OCI-LY1 (cell line): ENCODE data around the gene CTXND1.

Experiments
- H2AFZ ChIP-seq: fragments of 200-600 bp; sonication (generic), shearing (Covaris generic); 2 replicates; pipeline ENCODE4 v1.6.0; 2014; ENCODE audit warnings: antibody characterized with exemption, mild to moderate bottlenecking, low read length
- H3F3A ChIP-seq: fragments of 200-600 bp; sonication (generic), shearing (Covaris generic); 2 replicates; pipeline ENCODE4 v1.6.0; 2014; ENCODE audit warnings: mild to moderate bottlenecking, antibody characterized with exemption, low read length, moderate library complexity; ENCODE audit not compliant: insufficient read depth
- H3K27ac ChIP-seq: fragments of 200-600 bp; sonication (generic); 2 replicates; pipeline ENCODE4 v1.5.1; 2014; ENCODE audit warnings: low read length, mixed run types, mild to moderate bottlenecking, low read depth; ENCODE audit not compliant: poor library complexity, severe bottlenecking
- H3K27me3 ChIP-seq: fragments of 200-600 bp; sonication (generic); 2 replicates; pipeline ENCODE4 v1.6.0; 2014; ENCODE audit warnings: antibody characterized with exemption, mild to moderate bottlenecking, low read length, moderate library complexity; ENCODE audit not compliant: insufficient read depth
- H3K36me3 ChIP-seq: fragments of 200-600 bp; sonication (generic); 2 replicates; pipeline ENCODE4 v1.6.1; 2014; ENCODE audit warnings: mild to moderate bottlenecking, antibody characterized with exemption, low read length, moderate library complexity, mixed read lengths; ENCODE audit not compliant: insufficient read depth
- H3K4me1 ChIP-seq: fragments of 200-600 bp; sonication (generic); 2 replicates; pipeline ENCODE4 v1.5.1; 2014; ENCODE audit warnings: mild to moderate bottlenecking, low read length, moderate library complexity; ENCODE audit not compliant: insufficient read depth, severe bottlenecking
- H3K4me2 ChIP-seq: fragments of 200-600 bp; sonication (generic), shearing (Covaris generic); 2 replicates; pipeline ENCODE4 v1.6.1; 2014; ENCODE audit warnings: low read length
- H3K4me3 ChIP-seq: fragments of 200-600 bp; sonication (generic); 2 replicates; pipeline ENCODE4 v1.5.1; 2014; ENCODE audit warnings: low read length, low read depth, mild to moderate bottlenecking, mixed read lengths; ENCODE audit not compliant: poor library complexity, severe bottlenecking
- H3K79me2 ChIP-seq: fragments of 200-600 bp; shearing (Covaris generic); 2 replicates; pipeline ENCODE4 v1.6.1; 2016; ENCODE audit warnings: mixed run types, low read length, mixed read lengths; ENCODE audit not compliant: insufficient read depth
- H3K9ac ChIP-seq: fragments of 200-600 bp; sonication (generic), shearing (Covaris generic); 2 replicates; pipeline ENCODE4 v1.6.1; 2014; ENCODE audit warnings: mild to moderate bottlenecking, low read length, mixed read lengths
- H3K9me2 ChIP-seq: fragments of 200-600 bp; sonication (generic), shearing (Covaris generic); 2 replicates; pipeline ENCODE4 v1.6.1; 2014; ENCODE audit warnings: low read depth, mild to moderate bottlenecking, low read length, mixed read lengths
- H3K9me3 ChIP-seq: fragments of 200-600 bp; shearing (Covaris generic); 2 replicates; pipeline ENCODE4 v1.6.1; 2014; ENCODE audit warnings: low read length, mixed read lengths
- H4K20me1 ChIP-seq: fragments of 200-600 bp; sonication (generic), shearing (Covaris generic); 2 replicates; pipeline ENCODE4 v1.6.0; 2016; ENCODE audit warnings: mild to moderate bottlenecking, low read length; ENCODE audit not compliant: insufficient read depth
- EZH2 ChIP-seq: fragments of 200-600 bp; sonication (generic), shearing (Covaris generic); IDR thresholded peaks from 2 replicates; pipeline ENCODE4 v1.8.0; 2017; ENCODE audit warnings: borderline replicate concordance, mixed run types, mild to moderate bottlenecking, antibody characterized with exemption, low read length, moderate library complexity, mixed read lengths
- TF ChIP-seq, protein P1 (sequence below): fragments of 200-600 bp; sonication (generic), shearing (Covaris generic); IDR thresholded peaks from 2 replicates; pipeline ENCODE4 v1.5.1; 2017; ENCODE audit warnings: mild to moderate bottlenecking, antibody characterized with exemption, low read length, moderate library complexity, mixed read lengths

CTXND1 gene

DNA sequence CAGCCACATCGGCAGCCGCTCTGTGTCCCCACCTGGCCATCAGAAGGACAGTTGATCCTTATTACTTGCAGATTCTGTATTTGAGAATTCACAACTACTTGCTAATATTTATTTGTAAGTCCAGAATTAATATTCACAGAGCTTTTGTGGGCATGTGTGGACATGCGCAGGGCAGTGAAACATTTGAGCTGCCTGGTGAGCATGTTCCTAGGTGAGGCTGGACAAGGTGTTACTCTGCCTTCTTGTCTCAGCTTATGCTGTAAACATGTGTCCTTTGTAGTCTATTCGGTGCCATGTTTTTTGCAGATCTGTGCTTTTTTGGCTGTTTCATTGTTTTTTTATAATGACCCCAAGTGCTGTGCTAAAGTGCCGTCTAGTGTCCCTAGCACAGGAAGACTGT, 83.6 kb downstream of the CTXND1 start:
- H2AFZ ChIP-seq, result no peak overlapping the region
- no peaks in the 10 kb centered on the region for H3K36me3 ChIP-seq
- H3K27me3 ChIP-seq, result no peaks in the 10 kb centered on the region

DNA sequence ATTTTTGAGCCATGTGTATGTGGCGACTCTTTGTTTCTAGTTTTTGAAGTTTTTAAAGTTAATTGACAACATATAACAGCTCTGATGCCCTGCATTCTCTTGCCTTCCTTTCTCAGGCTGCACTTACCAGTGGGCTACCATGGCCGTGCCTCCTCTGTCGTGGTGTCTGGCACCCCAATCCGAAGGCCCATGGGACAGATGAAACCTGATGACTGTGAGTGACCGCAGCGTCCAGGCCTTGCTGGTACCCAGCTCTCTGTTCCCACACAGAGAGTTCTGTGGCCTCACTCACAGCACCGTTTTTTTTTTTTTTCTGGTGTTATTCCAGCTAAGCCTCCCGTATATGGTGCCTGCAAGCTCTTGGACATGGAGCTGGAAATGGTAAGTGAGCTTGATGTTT, 84.1 kb downstream of the CTXND1 start:
- Histone ChIP-seq H3K9me3 (no peaks in the 10 kb centered on the region), H3K4me1 (no peaks in the 10 kb centered on the region), H3K9ac (no peak overlapping the region), H2AFZ (no peak overlapping the region), H3K36me3 (no peaks in the 10 kb centered on the region), H3K27me3 (no peaks in the 10 kb centered on the region), H3K9me2 (no peaks in the 10 kb centered on the region), H3K4me3 (no peak overlapping the region), H4K20me1 (no peaks in the 10 kb centered on the region), H3K79me2 (no peaks in the 10 kb centered on the region), H3K27ac (no peak overlapping the region), H3K4me2 (no peak overlapping the region), H3F3A (no peaks in the 10 kb centered on the region)
- TF ChIP-seq EZH2, result no peak
- TF ChIP-seq, protein P1, sequence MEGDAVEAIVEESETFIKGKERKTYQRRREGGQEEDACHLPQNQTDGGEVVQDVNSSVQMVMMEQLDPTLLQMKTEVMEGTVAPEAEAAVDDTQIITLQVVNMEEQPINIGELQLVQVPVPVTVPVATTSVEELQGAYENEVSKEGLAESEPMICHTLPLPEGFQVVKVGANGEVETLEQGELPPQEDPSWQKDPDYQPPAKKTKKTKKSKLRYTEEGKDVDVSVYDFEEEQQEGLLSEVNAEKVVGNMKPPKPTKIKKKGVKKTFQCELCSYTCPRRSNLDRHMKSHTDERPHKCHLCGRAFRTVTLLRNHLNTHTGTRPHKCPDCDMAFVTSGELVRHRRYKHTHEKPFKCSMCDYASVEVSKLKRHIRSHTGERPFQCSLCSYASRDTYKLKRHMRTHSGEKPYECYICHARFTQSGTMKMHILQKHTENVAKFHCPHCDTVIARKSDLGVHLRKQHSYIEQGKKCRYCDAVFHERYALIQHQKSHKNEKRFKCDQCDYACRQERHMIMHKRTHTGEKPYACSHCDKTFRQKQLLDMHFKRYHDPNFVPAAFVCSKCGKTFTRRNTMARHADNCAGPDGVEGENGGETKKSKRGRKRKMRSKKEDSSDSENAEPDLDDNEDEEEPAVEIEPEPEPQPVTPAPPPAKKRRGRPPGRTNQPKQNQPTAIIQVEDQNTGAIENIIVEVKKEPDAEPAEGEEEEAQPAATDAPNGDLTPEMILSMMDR, result no peak

More for the DNA sequence above, 83.6 kb downstream of the CTXND1 start:
- no peaks in the 10 kb centered on the region for H3K9me2 ChIP-seq
- H3K9me3 ChIP-seq, result no peaks in the 10 kb centered on the region
- H3K79me2 ChIP-seq, result no peaks in the 10 kb centered on the region
- no peaks in the 10 kb centered on the region for H3K4me1 ChIP-seq
- H3K27ac ChIP-seq, result no peak overlapping the region
- no peak overlapping the region for H3K9ac ChIP-seq
- no peaks in the 10 kb centered on the region for H4K20me1 ChIP-seq
- TF ChIP-seq, protein P1, result no peak
- no peak for TF ChIP-seq EZH2
- no peaks in the 10 kb centered on the region for H3F3A ChIP-seq
- H3K4me2 ChIP-seq, result no peak overlapping the region
- no peak overlapping the region for H3K4me3 ChIP-seq

DNA sequence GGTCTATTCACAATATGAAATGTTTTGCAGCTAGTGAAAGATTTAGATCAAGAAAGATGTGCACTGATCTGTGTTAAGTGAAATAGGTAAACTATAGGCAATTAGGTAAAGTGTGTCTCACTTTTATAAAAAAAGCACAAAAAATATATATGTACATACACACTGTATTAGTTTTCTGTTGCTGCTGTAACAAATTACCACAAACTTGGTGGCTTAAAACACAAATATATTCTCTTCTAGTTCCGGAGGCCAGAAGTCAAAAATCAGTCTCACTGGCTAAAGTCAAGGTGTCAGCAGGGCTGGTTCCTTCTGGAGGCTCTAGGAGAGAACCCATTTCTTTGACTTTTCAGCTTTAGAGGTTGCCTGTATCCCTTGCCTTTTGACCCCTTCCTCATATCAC, 88.1 kb downstream of the CTXND1 start:
- no peak overlapping the region for H3K9ac ChIP-seq
- peaks cover 17% of the 10 kb centered on the region for H3K4me1 ChIP-seq
- no peaks in the 10 kb centered on the region for H4K20me1 ChIP-seq
- no peak overlapping the region for H3K4me3 ChIP-seq
- H3K4me2 ChIP-seq, result no peak overlapping the region
- H3K27me3 ChIP-seq, result no peaks in the 10 kb centered on the region
- no peak overlapping the region for H2AFZ ChIP-seq
- H3F3A ChIP-seq, result no peaks in the 10 kb centered on the region
- no peaks in the 10 kb centered on the region for H3K36me3 ChIP-seq
- H3K27ac ChIP-seq, result no peak overlapping the region
- TF ChIP-seq, protein P1, result no peak
- TF ChIP-seq EZH2, result no peak
- no peaks in the 10 kb centered on the region for H3K79me2 ChIP-seq
- no peaks in the 10 kb centered on the region for H3K9me2 ChIP-seq
- H3K9me3 ChIP-seq, result no peaks in the 10 kb centered on the region
